A549 (cell line): ENCODE measurements around the gene SDF4. TPM values are rescaled to one million over a fixed set of nuclear protein-coding genes. Genes with fewer than 3 reads are reported as not detected.

Experiments
- ATAC-seq, 2 experiments: fragments of 200-7000 bp in 1 of 2; fragments of >200 bp in 1 of 2; cut with Nextera tagmentation in 1 of 2; cut with Tn5 transposase in 1 of 2; 3 replicates each; pipeline versions ENCODE4 v1.8.0 to v1.9.1; 2018 to 2020; ENCODE audit warnings: mild to moderate bottlenecking in 1 of 2, moderate library complexity in 1 of 2
- CTCF ChIA-PET: fragments of 300-600 bp; sonication (Branson Sonifier 250); formaldehyde crosslinking; extraction: SDS; loops from one replicate; lab custom pipeline; 2021; ENCODE audit warnings: antibody characterized with exemption, inconsistent platforms; lab: Yijun Ruan, JAX
- POLR2A ChIA-PET: fragments of 350-600 bp; formaldehyde crosslinking; extraction: SDS; loops from one replicate; lab custom pipeline; 2021; ENCODE audit warnings: antibody characterized with exemption, inconsistent platforms; lab: Yijun Ruan, JAX
- DNase-seq, 2 experiments: peaks; one replicate each; pipeline versions ENCODE4 v3.0.0 to v3.0.0-alpha.2; 2011 to 2016; ENCODE audit warnings: low read depth in 1 of 2, low spot score in 1 of 2
- FAIRE-seq: peaks from 2 replicates; lab custom pipeline; 2011; peaks lifted over from hg19 to GRCh38; lab: Jason Lieb, UNC
- H3K27ac ChIP-seq, 2 experiments: fragments of >200 bp; sonication (Bioruptor Twin); formaldehyde crosslinking; 3 replicates each; pipeline ENCODE4 v1.5.1; 2016 to 2017
- H3K4me1 ChIP-seq: fragments of >200 bp; sonication (Bioruptor Twin); formaldehyde crosslinking; 3 replicates; pipeline ENCODE4 v1.6.1; 2016
- H3K4me2 ChIP-seq: fragments of >200 bp; sonication (Bioruptor Twin); formaldehyde crosslinking; 3 replicates; pipeline ENCODE4 v1.6.1; 2016
- H3K4me3 ChIP-seq: fragments of >200 bp; sonication (Bioruptor Twin); formaldehyde crosslinking; 3 replicates; pipeline ENCODE4 v1.5.1; 2016
- H3K9me3 ChIP-seq: fragments of >200 bp; sonication (Bioruptor Twin); formaldehyde crosslinking; 3 replicates; pipeline ENCODE4 v1.6.1; 2016
- BHLHE40 ChIP-seq: IDR thresholded peaks from 2 replicates; pipeline ENCODE4 v1.6.1; 2012; ENCODE audit warnings: low read depth, low read length, inconsistent platforms
- CEBPB ChIP-seq, 2 experiments: fragments of >200 bp in 1 of 2; sonication (Bioruptor Twin) in 1 of 2; formaldehyde crosslinking in 1 of 2; IDR thresholded peaks; 2 replicates each; pipeline ENCODE4 v1.6.1; 2012 to 2016
- CHD2 ChIP-seq: fragments of 150-350 bp; IDR thresholded peaks from 2 replicates; pipeline ENCODE4 v1.6.1; 2014; ENCODE audit warnings: low read length; ENCODE audit not compliant: partially characterized antibody
- CHD4 ChIP-seq: fragments of 200-600 bp; sonication (generic); IDR thresholded peaks from 2 replicates; pipeline ENCODE4 v1.6.1; 2016; ENCODE audit warnings: antibody characterized with exemption, mild to moderate bottlenecking, borderline replicate concordance
- EP300 ChIP-seq, 2 experiments: fragments of >200 bp; sonication (Bioruptor Twin); formaldehyde crosslinking; IDR thresholded peaks; 2 replicates in 1 of 2; 3 replicates in 1 of 2; pipeline ENCODE4 v1.6.1; 2016 to 2017
- FOXS1 ChIP-seq: fragments of 250-450 bp; sonication (Bioruptor Pico); IDR thresholded peaks from 2 replicates; pipeline ENCODE4 v1.5.0; 2020; ENCODE audit warnings: mild to moderate bottlenecking, moderate library complexity
- GATA3 ChIP-seq: IDR thresholded peaks from 2 replicates; pipeline ENCODE4 v1.6.1; 2012; ENCODE audit warnings: borderline replicate concordance
- HDAC2 ChIP-seq: fragments of 200-600 bp; sonication (generic); IDR thresholded peaks from 2 replicates; pipeline ENCODE4 v1.6.1; 2016
- HES2 ChIP-seq: fragments of >200 bp; sonication (Bioruptor Twin); formaldehyde crosslinking; IDR thresholded peaks from 2 replicates; pipeline ENCODE4 v1.6.1; 2016
- HOXB5 ChIP-seq: fragments of 250-450 bp; sonication (Bioruptor Pico); IDR thresholded peaks from 2 replicates; pipeline ENCODE4 v1.5.0; 2020; ENCODE audit warnings: mild to moderate bottlenecking, moderate library complexity
- KDM1A ChIP-seq: fragments of 200-600 bp; sonication (generic); IDR thresholded peaks from 2 replicates; pipeline ENCODE4 v1.6.1; 2016; ENCODE audit warnings: low read depth, mild to moderate bottlenecking
- MAX ChIP-seq: IDR thresholded peaks from 2 replicates; pipeline ENCODE4 v1.6.1; 2012
- MAZ ChIP-seq: fragments of 150-350 bp; IDR thresholded peaks from 2 replicates; pipeline ENCODE4 v1.6.1; 2014; ENCODE audit warnings: antibody characterized with exemption, low read depth, low read length, borderline replicate concordance
- PBX3 ChIP-seq: IDR thresholded peaks from 2 replicates; pipeline ENCODE4 v1.6.1; 2012
- PHF8 ChIP-seq: fragments of 200-600 bp; sonication (generic); IDR thresholded peaks from 2 replicates; pipeline ENCODE4 v1.6.1; 2016; ENCODE audit warnings: low read depth, mild to moderate bottlenecking, antibody characterized with exemption, moderate library complexity, borderline replicate concordance
- RAD21 ChIP-seq, 2 experiments: fragments of >200 bp in 1 of 2; sonication (Bioruptor Twin) in 1 of 2; formaldehyde crosslinking in 1 of 2; IDR thresholded peaks in 1 of 2; conservative IDR thresholded peaks in 1 of 2; 2 replicates in 1 of 2; 3 replicates in 1 of 2; pipeline ENCODE4 v1.6.1; 2012 to 2018; ENCODE audit warnings: inconsistent platforms in 1 of 2
- RARB ChIP-seq: fragments of 250-450 bp; sonication (Bioruptor Pico); IDR thresholded peaks from 2 replicates; pipeline ENCODE4 v1.8.0; 2021; ENCODE audit warnings: mild to moderate bottlenecking, moderate library complexity
- RCOR1 ChIP-seq: fragments of 150-350 bp; IDR thresholded peaks from 2 replicates; pipeline ENCODE4 v1.6.1; 2014; ENCODE audit warnings: antibody characterized with exemption, low read length, low read depth
- RFX5 ChIP-seq: fragments of 450-650 bp; IDR thresholded peaks from 2 replicates; pipeline ENCODE4 v1.7.1; 2014; ENCODE audit warnings: antibody characterized with exemption, mild to moderate bottlenecking, moderate library complexity
- ZFP36 ChIP-seq: fragments of 450-650 bp; IDR thresholded peaks from 2 replicates; pipeline ENCODE4 v1.6.1; 2014; ENCODE audit warnings: borderline replicate concordance; ENCODE audit not compliant: partially characterized antibody
- ZSCAN20 ChIP-seq: fragments of 250-450 bp; sonication (Bioruptor Pico); IDR thresholded peaks from 2 replicates; pipeline ENCODE4 v1.8.0; 2022; ENCODE audit warnings: mild to moderate bottlenecking, moderate library complexity
- WGBS: methylation state at CpG from one replicate; pipeline ENCODE4 v1.1.6; 2017; ENCODE audit errors: missing lambda C conversion rate; 5-methylcytosine and 5-hydroxymethylcytosine counted together
- polyA plus RNA-seq, 4 experiments: library from polyadenylated mRNA; depleted of rRNA in 3 of 4; stranded (reverse); fragments of >200 nt; fragmentation: RNase III in 1 of 4; extraction: RNeasy Plus Mini Kit Qiagen cat#74134 plus additional on column Dnase treatment in 1 of 4; gene quantifications; 2 replicates in 3 of 4; 3 replicates in 1 of 4; pipeline ENCODE4 v1.2.3, GENCODE V29; 2011 to 2017
- TF ChIP-seq, protein P1 (sequence below): fragments of >200 bp; sonication (Bioruptor Twin); formaldehyde crosslinking; IDR thresholded peaks from 3 replicates; pipeline ENCODE4 v1.6.1; 2016
- TF ChIP-seq, protein P2 (sequence below): fragments of 150-350 bp; IDR thresholded peaks from 2 replicates; pipeline ENCODE4 v1.6.1; 2014; ENCODE audit warnings: low read depth, mild to moderate bottlenecking, low read length
- TF ChIP-seq, protein P3 (sequence below): fragments of >200 bp; sonication (Bioruptor Twin); formaldehyde crosslinking; IDR thresholded peaks from 3 replicates; pipeline ENCODE4 v1.5.1; 2016

SDF4 gene
- polyA plus RNA-seq, 2 of the 4 experiments (the other 2 are of a cell fraction), result 58.3 to 97.4 TPM

GRCh38 chr1:1181938-1182410 is 49.8 kb downstream of the SDF4 start:
- no peak for DNase-seq
- Histone ChIP-seq H3K4me2 (no peak overlapping the region), H3K9me3 (no peaks in the 10 kb centered on the region), H3K27ac (no peak overlapping the region), H3K4me3 (no peak overlapping the region), H3K4me1 (no peaks in the 10 kb centered on the region)
- FAIRE-seq, result no peak
- TF ChIP-seq CHD2, result no peak
- no peak for TF ChIP-seq HDAC2
- TF ChIP-seq ZSCAN20 (CRISPR knock-in tag), result no peak
- TF ChIP-seq HES2, result no peak
- no peak for TF ChIP-seq GATA3
- TF ChIP-seq, protein P1, sequence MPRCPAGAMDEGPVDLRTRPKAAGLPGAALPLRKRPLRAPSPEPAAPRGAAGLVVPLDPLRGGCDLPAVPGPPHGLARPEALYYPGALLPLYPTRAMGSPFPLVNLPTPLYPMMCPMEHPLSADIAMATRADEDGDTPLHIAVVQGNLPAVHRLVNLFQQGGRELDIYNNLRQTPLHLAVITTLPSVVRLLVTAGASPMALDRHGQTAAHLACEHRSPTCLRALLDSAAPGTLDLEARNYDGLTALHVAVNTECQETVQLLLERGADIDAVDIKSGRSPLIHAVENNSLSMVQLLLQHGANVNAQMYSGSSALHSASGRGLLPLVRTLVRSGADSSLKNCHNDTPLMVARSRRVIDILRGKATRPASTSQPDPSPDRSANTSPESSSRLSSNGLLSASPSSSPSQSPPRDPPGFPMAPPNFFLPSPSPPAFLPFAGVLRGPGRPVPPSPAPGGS, result no peak
- TF ChIP-seq BHLHE40, result no peak
- TF ChIP-seq PBX3, result no peak
- no peak for TF ChIP-seq CEBPB (IDR thresholded peaks at IDR 0.05)
- no peak for TF ChIP-seq PHF8
- CTCF ChIA-PET, result interaction anchor here (1.1 kb wide), 1 partner anchor 110 kb away, joined by 3 read pairs; no protein-coding TSS in a partner anchor
- 85% methylated on average over 13 of the region's 21 CpGs for WGBS
- POLR2A ChIA-PET, result no interaction called here
- ATAC-seq, result no peak

DNA sequence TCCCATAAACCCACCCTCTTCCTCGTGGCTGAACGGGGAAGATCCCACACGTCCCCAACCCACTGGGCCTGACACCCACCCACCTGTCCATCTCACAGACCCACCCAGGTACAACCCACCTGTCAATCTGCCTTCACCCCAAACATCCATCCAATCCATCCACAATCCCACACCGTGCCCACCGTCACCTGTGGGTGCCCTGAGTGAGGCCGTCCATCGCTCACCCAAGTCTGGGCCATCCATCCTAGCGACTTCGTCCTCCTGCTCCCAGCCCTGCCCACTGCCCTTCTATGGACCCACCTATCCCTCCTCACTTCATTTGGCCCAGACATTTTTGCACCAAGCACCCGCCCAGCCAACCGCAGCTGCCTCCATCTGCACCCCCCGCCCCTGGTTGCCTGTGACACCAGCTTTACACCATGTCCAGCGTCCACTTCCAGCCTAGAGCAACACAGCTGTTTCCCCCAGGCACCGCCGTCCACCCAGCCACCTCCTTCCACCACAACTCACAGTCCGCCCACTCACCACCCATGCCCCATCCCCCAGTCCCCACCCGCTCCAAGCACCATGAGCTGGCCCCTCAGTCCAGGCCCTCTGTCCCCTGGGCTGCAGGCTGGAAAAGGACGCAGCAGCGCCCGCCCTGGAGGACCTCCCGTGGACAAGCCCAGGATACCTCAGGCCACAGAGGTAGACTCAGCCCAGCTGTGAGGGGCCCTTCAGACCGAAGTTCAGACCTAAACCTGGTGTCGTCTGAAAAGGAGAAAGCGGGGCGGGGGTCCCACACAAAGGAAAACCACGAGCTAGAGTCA is 50.5 kb downstream of the SDF4 start:
- ATAC-seq, result no peak
- POLR2A ChIA-PET, result no interaction called here
- Histone ChIP-seq H3K9me3 (no peaks in the 10 kb centered on the region), H3K27ac (no peak overlapping the region), H3K4me2 (no peak overlapping the region), H3K4me3 (no peak overlapping the region), H3K4me1 (no peaks in the 10 kb centered on the region)
- FAIRE-seq, result no peak
- 83% methylated on average over 16 of the region's 26 CpGs for WGBS
- CTCF ChIA-PET, result interaction anchor here (1.1 kb wide), 1 partner anchor 111 kb away, joined by 3 read pairs; no protein-coding TSS in a partner anchor
- TF ChIP-seq HDAC2, result no peak
- no peak for TF ChIP-seq HOXB5 (CRISPR knock-in tag)
- TF ChIP-seq KDM1A, result no peak
- no peak for TF ChIP-seq RFX5
- no peak for TF ChIP-seq EP300 (IDR thresholded peaks at IDR 0.05)
- TF ChIP-seq, protein P2, sequence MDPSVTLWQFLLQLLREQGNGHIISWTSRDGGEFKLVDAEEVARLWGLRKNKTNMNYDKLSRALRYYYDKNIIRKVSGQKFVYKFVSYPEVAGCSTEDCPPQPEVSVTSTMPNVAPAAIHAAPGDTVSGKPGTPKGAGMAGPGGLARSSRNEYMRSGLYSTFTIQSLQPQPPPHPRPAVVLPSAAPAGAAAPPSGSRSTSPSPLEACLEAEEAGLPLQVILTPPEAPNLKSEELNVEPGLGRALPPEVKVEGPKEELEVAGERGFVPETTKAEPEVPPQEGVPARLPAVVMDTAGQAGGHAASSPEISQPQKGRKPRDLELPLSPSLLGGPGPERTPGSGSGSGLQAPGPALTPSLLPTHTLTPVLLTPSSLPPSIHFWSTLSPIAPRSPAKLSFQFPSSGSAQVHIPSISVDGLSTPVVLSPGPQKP, result no peak
- TF ChIP-seq MAX, result no peak
- no peak for TF ChIP-seq HES2
- no peak for TF ChIP-seq RCOR1
- TF ChIP-seq MAZ, result no peak
- TF ChIP-seq RAD21 (conservative IDR thresholded peaks at IDR 0.05 in 1 of 2, IDR thresholded peaks at IDR 0.05 in 1 of 2), result no peak
- TF ChIP-seq PHF8, result no peak
- no peak for TF ChIP-seq CHD4
- TF ChIP-seq, protein P1, result no peak
- no peak for TF ChIP-seq ZFP36
- TF ChIP-seq, protein P3, sequence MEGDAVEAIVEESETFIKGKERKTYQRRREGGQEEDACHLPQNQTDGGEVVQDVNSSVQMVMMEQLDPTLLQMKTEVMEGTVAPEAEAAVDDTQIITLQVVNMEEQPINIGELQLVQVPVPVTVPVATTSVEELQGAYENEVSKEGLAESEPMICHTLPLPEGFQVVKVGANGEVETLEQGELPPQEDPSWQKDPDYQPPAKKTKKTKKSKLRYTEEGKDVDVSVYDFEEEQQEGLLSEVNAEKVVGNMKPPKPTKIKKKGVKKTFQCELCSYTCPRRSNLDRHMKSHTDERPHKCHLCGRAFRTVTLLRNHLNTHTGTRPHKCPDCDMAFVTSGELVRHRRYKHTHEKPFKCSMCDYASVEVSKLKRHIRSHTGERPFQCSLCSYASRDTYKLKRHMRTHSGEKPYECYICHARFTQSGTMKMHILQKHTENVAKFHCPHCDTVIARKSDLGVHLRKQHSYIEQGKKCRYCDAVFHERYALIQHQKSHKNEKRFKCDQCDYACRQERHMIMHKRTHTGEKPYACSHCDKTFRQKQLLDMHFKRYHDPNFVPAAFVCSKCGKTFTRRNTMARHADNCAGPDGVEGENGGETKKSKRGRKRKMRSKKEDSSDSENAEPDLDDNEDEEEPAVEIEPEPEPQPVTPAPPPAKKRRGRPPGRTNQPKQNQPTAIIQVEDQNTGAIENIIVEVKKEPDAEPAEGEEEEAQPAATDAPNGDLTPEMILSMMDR, result no peak
- TF ChIP-seq ZSCAN20 (CRISPR knock-in tag), result no peak
- TF ChIP-seq RARB, result no peak
- no peak for TF ChIP-seq FOXS1 (CRISPR knock-in tag)
- no peak for DNase-seq
